ENCODE data around the gene BLOC1S4.

BLOC1S4 gene

GRCh38 chr4:6674500-6675149, 41.3 kb upstream of the BLOC1S4 start:
- DNase-seq (ENCODE audit: low read depth): no peak
- TF ChIP-seq CTCF (conservative IDR thresholded peaks at IDR 0.05; ENCODE audit: low read depth, low read length): peak; percentile 60
- peak overlapping the region; percentile 58 for H3K4me3 ChIP-seq (ENCODE audit: low read length)

GRCh38 chr4:6676722-6677558, 39.0 kb upstream of the BLOC1S4 start:
- no peak for TF ChIP-seq CTCF (conservative IDR thresholded peaks at IDR 0.05; ENCODE audit: low read depth, low read length)
- DNase-seq (ENCODE audit: low read depth): no peak
- H3K4me3 ChIP-seq (ENCODE audit: low read length): no peak overlapping the region

GRCh38 chr4:6680372-6681034, 35.5 kb upstream of the BLOC1S4 start:
- DNase-seq (ENCODE audit: low read depth): no peak
- TF ChIP-seq CTCF (conservative IDR thresholded peaks at IDR 0.05; ENCODE audit: low read depth, low read length): peak; percentile 40
- no peak overlapping the region for H3K4me3 ChIP-seq (ENCODE audit: low read length)

- TF ChIP-seq CTCF (conservative IDR thresholded peaks at IDR 0.05; ENCODE audit: low read depth, low read length): peak; percentile 24
- H3K4me3 ChIP-seq (ENCODE audit: low read length): no peak overlapping the region
- no peak for DNase-seq (ENCODE audit: low read depth)
Observed at GRCh38 chr4:6681191-6681590, 34.8 kb upstream of the BLOC1S4 start.

- DNase-seq (ENCODE audit: low read depth): no peak
- no peak overlapping the region for H3K4me3 ChIP-seq (ENCODE audit: low read length)
- no peak for TF ChIP-seq CTCF (conservative IDR thresholded peaks at IDR 0.05; ENCODE audit: low read depth, low read length)
Observed at GRCh38 chr4:6682862-6683590, 32.9 kb upstream of the BLOC1S4 start.

- TF ChIP-seq CTCF (conservative IDR thresholded peaks at IDR 0.05; ENCODE audit: low read depth, low read length): no peak
- DNase-seq (ENCODE audit: low read depth): no peak
- no peak overlapping the region for H3K4me3 ChIP-seq (ENCODE audit: low read length)
Observed at GRCh38 chr4:6684656-6685055, 31.3 kb upstream of the BLOC1S4 start.

Measured in retinal pigment epithelial cell (primary cell).